ENCODE results near the gene COL27A1. TPM values are rescaled to one million over a fixed set of nuclear protein-coding genes. Genes with fewer than 3 reads are reported as not detected.

Gene COL27A1
- total and polyA plus RNA-seq, 2 experiments from 2014 or later = 10.5 to 18.0 TPM

DNA sequence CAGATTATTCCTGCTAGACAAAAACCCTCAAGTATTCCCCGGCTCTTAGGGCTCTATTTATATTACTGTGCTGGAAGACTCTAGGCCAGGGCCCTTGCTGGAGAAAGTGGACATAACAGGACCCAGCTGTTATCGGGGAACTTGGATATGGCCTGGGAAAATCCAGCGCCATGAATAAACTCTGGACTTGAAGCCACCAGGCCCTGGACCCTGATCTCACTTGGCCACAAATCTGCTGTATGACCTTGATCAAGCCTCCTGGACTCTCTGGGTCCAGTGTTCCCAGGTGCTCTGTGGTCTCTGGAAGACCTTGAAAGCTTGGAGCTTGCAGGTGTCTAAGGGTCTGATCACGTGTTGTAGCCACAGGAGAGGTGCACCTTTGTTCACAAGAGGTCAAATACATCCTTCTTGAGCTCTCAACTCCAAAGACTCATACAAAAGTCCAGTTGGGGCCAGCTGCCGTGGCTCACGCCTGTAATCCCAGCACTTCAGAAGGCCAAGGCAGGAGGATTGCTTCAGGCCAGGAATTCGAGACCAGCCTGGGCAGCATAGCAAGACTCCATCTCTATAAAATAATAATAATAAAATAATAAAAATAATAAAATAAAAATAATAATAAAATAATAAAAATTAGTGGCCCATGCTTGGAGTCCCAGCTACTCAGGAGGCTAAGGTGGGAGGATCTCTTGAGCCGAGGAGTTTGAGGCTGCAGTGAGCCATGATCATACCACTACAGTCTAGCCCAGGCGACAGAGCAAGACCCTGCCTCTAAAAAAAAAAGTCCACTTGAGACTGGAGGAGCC lies 26.5 kb downstream of the COL27A1 start:
- H3F3A ChIP-seq (replicated peaks; ENCODE audit: low read depth) = no peaks in the 10 kb centered on the region
- TF ChIP-seq, protein P1, sequence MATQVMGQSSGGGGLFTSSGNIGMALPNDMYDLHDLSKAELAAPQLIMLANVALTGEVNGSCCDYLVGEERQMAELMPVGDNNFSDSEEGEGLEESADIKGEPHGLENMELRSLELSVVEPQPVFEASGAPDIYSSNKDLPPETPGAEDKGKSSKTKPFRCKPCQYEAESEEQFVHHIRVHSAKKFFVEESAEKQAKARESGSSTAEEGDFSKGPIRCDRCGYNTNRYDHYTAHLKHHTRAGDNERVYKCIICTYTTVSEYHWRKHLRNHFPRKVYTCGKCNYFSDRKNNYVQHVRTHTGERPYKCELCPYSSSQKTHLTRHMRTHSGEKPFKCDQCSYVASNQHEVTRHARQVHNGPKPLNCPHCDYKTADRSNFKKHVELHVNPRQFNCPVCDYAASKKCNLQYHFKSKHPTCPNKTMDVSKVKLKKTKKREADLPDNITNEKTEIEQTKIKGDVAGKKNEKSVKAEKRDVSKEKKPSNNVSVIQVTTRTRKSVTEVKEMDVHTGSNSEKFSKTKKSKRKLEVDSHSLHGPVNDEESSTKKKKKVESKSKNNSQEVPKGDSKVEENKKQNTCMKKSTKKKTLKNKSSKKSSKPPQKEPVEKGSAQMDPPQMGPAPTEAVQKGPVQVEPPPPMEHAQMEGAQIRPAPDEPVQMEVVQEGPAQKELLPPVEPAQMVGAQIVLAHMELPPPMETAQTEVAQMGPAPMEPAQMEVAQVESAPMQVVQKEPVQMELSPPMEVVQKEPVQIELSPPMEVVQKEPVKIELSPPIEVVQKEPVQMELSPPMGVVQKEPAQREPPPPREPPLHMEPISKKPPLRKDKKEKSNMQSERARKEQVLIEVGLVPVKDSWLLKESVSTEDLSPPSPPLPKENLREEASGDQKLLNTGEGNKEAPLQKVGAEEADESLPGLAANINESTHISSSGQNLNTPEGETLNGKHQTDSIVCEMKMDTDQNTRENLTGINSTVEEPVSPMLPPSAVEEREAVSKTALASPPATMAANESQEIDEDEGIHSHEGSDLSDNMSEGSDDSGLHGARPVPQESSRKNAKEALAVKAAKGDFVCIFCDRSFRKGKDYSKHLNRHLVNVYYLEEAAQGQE (IDR thresholded peaks at IDR 0.05; ENCODE audit: unreplicated experiment) = no peak
- TF ChIP-seq JUNB (IDR thresholded peaks at IDR 0.05; ENCODE audit: unreplicated experiment) (no peak), ZNF462 (CRISPR knock-in tag; IDR thresholded peaks at IDR 0.05) (no peak), STAT1 (IDR thresholded peaks at IDR 0.05; ENCODE audit: unreplicated experiment) (no peak)
- no peak for ATAC-seq
- H3K4me3 ChIP-seq = no peak overlapping the region
- no peaks in the 10 kb centered on the region for H3K27me3 ChIP-seq (ENCODE audit: insufficient read depth)
- no peak for DNase-seq (ENCODE audit: low spot score)
- no peak overlapping the region for H3K4me3 Mint-ChIP-seq
- peaks cover 9% of the 10 kb centered on the region for H3K27me3 Mint-ChIP-seq (ENCODE audit: insufficient read depth, low read depth, poor library complexity)
- H3K9me2 ChIP-seq (ENCODE audit: insufficient read depth) = no peaks in the 10 kb centered on the region
- H3K36me3 ChIP-seq (ENCODE audit: insufficient read depth) = no peaks in the 10 kb centered on the region; the same call in 1 of the 2 replicates
- H2AFZ ChIP-seq = no peak overlapping the region
- no peak overlapping the region for H3K4me2 ChIP-seq
- H3K27ac ChIP-seq (ENCODE audit: low read depth) = no peak overlapping the region
- H3K4me1 ChIP-seq (ENCODE audit: insufficient read depth) = no peaks in the 10 kb centered on the region
- H3K4me1 Mint-ChIP-seq = peaks cover 4% of the 10 kb centered on the region; the same call in 1 of the 3 replicates
- peaks cover 7% of the 10 kb centered on the region; the same call in 1 of the 3 replicates for H3K36me3 Mint-ChIP-seq (ENCODE audit: low read depth)
- no peaks in the 10 kb centered on the region for H3K79me2 ChIP-seq (replicated peaks; ENCODE audit: insufficient read depth)
- H4K20me1 ChIP-seq (replicated peaks; ENCODE audit: insufficient read depth) = no peaks in the 10 kb centered on the region
- no peaks in the 10 kb centered on the region for H3K9me3 Mint-ChIP-seq
- no peak overlapping the region for H3K27ac Mint-ChIP-seq

All from GM23338 (cell line).